GM04503 (cell line): ENCODE measurements around the gene KLF1.
"Not testable (repeated sequence)": the region's sequence is repeated elsewhere in the genome, so short reads cannot be mapped to it uniquely, and the experiment has no call there.

Source experiments
- DNase-seq: peaks from one replicate; pipeline ENCODE4 v3.0.0-alpha.2; 2012; ENCODE audit warnings: low read depth

KLF1 gene

DNA sequence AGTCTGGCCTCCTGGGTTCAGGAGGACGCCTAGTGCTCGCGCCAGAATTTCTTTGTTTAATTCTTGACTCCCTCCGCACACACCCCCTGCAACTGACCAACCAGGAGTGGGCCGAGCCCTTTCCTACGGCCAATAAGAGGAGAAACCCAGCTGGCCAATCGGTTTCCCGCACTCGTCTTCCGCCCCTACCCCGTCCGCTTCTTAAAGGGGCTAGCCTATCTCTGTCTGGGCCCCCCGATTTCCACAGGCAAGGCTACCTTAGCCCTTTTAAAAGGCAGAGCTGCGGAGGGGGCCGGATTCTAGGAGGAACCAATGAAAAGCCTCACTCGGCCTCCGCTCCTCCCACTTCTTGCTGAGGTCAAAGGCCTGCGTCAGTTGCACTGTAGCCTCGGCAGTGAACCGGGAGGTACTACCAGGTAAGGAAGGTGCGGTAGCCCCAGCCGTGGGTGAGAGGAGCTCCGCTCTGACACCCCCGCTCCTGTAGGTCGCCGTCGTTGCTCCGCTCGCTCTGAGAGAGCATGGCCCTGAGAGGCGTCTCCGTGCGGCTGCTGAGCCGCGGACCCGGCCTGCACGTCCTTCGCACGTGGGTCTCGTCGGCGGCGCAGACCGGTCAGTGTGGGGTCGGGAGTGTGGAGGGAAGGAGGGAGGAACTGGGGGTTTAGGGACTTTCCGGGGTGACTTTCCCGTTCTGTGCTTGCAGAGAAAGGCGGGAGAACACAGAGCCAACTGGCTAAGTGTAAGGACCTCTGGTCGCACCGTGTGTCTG is 4.0 kb upstream of the KLF1 start, which contains the start of gene GCDH:
TSS of gene GCDH (plus strand) at position 374 of the 766 bp plus-strand sequence. CDS start at position 519, 145 bp downstream.
- peak; percentile 96 for DNase-seq

DNA sequence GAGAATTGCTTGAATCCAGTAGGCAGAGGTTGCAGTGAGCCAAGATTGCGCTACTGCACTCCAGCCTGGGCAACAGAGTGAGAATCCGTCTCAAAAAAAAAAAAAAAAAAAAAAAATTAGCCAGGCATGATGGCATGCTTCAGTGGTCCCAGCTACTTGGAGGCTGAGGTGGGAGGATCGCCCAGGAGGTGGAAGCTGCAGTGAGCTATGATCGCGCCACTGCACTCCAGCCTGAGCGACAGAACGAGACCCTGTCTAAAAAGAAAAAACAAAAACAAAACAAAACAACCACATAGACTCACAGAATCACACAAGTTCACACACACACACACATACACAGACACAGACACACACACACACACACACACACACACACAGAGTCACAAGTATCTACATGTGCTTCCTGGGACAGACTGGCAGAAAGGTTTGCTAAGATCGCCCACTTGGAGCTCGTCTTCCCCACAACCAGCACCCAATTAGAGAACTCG is 3.3 kb upstream of the KLF1 start:
- DNase-seq, result not testable (repeated sequence)

DNA sequence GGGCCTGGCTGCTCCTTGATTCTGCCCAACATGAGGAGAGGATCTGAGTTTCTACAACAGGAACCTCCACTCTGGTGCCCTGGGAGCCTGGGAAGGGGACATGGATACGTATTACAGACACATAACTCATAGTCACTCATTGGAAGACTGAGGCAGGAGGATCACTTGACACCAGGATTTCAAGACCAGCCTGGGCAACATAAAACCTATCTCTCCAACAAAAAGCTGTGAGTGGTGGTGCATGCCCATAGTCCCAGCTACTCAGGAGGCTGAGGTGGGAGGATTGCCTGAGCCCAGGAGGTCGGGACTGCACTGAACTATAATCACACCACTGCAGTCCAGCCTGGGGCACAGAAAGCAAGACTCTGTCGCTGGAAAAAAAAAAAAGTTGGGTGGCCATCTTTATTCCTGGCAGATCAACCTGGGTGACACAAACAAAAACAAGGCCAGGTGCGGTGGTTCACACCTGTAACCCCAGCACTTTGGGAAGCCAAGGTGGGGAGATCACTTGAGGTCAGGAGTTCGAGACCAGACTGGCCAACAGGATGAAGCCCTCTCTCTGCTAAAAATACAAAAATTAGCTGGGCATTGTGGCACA is 1.1 kb upstream of the KLF1 start:
- no peak for DNase-seq

DNA sequence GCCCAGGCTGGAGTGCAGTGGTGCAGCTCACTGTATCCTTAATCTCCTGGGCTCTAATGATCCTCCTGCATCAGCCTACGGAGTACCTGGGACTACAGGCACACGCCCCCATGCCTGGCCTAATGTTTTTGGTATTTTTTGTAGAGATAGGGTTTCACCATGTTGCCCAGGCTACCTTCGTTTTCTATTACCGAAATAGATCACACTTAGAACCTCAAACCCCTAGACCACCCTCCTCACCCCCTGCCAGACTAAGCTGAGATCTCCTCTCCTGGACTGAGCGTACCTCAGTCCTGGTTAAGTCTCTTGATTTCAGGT is 391 bp downstream of the KLF1 start:
- DNase-seq, result no peak

DNA sequence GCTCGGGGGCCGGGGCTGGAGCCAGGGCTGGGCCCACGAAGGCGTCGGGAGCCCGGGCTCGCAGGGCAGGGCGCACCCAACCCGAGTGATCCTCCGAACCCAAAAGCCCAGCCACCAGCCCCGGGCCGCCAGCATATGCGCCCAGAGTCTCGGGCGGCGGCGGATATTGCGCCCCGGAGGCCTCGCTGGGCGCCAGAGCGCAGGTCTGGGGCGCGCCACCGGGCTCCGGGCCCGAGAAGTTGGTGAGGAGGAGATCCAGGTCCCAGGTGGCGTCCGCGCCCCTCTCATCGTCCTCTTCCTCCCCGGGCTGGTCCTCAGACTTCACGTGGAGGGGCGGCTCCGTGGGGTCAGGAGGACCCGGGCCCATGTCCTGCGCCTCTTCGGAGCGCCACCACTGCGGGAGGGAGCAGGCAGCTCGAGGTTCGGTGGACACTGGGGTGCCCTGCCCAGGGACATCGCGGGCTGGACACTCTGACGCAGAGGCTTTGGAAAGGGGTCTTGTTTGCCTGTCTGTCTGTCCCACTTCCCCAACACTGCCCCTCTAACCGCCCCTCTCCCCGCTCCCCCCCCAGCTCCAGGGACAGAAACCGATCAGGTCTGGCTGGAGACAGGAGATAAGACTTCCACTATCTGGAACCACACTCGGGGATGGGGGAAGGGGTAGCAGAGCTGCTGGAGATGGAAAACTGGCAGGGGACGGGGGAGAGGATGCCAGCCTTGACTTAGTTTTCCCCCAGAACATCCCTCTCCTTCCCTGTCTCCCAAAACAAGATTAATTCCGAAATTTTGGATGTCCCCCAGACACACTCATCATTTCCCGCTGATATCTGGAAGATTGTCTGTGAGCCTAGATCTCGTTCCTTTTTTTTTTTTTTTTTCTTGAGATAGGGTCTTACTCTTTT is 1.0 kb downstream of the KLF1 start:
- no peak for DNase-seq

DNA sequence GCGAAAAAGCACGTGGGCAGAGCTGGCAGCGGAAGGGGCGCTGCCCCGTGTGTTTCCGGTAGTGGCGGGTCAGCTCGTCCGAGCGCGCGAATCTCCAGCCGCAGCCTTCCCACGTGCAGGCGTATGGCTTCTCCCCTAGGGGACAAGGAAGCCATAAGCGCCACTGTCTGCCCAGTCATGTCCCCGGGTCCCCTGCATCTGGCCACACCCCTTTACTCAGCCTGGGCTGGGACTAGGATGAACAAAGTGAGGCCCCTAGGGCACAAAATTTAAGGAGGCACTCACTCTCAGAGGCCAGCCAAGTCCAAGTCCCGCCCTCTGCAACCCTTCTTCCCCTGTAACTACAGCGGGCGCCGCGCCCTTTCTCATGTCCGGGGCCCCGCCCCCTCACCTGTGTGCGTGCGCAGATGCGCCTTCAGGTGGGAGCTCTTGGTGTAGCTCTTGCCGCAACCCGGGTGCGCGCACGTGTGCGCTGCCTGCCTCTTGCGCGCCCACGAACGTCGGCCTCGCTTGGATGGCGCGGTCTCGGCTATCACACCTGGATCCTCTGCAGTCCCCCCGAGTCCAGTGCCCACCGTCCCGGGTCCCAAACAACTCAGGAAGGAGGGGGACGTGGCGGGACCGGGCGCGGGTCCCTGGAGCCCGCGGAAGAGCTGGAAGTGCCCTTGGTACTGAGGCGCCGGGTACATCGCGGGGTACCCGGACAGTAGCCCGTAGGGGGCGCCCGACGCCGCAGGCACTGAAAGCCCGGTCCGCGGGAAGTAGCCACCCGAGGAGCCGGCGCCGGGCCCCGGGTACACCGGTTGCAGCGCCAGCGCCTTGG is 1.9 kb downstream of the KLF1 start:
- no peak for DNase-seq

DNA sequence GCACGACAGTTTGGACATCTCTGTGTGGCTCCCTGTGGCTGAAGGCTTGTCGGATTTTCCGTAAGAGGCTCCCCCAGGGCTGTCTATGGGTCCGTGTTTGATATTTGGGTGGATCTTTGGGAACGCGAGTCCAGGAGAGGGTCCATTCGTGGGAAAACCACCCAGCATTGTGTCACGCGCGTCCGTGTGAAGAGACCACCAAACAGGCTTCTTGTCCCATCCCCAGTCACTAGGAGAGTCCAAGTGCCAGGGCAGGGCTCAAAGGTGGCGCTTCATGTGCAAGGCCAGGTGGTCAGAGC is 2.4 kb downstream of the KLF1 start:
- no peak for DNase-seq

DNA sequence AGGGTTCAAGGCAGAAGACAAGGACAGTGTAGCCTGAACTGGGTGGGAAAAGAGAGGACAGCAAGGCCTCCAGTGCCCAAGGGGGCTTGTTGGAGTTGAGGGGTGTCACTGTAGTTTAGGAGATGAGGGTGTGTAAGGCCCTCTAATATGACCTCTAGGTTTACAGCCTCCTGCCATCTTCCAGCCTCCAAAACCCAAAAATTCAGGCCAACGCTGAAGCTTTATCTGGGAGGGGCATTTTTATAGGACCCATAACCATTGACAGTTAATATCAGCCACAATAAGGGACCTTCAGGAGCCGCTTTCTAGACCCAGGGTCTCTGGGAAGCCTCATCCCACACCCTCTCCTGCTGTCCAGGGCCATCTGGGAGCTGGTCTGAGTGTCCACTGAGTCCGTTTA is 2.8 kb downstream of the KLF1 start:
- DNase-seq, result no peak

DNA sequence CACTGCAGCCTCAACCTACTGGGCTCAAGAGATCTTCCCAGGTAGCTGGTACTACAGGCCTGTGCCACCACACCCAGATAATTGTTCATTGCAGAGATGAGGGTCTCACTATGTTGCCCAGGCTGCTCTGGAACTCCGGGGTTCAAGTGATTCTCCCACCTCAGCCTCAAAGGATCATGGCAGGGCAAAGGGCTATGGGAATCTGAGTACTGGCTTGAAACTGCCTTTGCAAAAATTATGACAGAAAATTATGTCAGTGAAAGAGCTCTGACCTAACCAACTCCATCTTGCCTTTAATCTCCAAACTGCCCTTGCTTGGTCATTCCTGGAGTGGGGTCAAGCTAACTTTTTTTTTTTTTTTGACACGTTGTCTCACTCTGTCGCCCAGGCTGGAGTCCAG is 4.4 kb downstream of the KLF1 start:
- DNase-seq, result no peak

DNA sequence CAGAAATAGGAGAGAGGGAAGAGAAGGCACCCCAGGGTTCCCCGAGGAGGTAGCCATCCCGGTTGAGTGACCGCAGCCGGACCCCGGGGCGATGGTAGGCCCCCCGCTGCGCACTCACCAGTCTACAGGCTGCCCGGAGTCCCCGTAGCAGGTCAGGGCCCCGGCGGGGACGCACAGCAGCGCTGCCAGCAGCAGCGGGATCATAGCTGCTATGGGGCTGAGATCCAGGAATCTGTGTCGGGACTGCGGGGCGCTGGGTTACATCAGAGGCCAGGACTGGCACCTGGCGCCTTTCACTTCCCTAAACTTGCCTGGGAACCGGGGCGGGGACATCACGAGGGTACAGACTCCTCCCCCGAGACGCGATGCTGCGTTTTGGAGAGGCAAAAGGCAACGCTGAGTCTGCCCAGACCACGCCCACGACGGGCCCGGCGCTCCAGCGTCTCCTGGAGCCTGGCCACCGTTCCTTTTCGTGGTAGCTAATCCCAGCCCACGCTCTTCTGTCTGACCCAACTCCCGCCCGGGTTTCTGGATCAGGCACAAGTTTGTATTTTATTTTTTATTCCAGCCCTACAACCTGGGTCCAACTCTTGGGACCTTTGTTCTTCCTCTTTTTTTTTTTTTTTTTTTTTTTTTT is 5.7 kb downstream of the KLF1 start, which contains the start of gene DNASE2:
TSS of gene DNASE2 (minus strand) at position 278 of the 637 bp plus-strand sequence. CDS start at position 204, 74 bp downstream.
- peak; percentile 71 for DNase-seq

DNA sequence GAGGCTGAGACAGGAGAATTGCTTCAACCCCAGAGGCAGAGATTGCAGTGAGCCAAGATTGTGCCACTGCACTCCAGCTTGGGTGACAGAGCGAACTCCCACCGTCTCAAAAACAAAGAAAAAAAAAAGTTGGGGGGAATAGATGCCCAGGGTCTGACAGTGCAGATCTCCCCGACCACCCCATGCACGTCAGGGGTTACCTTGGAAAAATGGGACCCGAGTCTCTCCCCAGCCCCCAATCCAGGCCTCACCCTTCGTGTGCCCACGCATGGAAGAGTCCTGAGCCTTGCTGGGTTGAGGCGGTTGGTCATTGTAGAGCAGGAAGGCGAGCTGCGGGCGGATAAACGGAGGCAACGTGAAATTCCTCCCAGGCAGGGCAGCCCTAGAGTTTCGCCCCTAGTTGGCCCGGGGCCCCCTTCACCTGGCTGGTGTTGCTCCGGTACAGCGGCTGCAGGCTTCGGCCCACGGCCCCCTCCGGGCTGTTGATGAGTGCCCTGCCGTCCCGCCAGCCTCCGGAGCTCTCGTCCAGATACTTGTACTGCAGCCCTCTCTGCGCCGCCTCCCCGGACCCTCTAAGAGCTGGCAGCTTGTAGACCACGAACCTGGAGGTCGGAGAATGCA is 6.3 kb downstream of the KLF1 start:
- DNase-seq, result no peak

DNA sequence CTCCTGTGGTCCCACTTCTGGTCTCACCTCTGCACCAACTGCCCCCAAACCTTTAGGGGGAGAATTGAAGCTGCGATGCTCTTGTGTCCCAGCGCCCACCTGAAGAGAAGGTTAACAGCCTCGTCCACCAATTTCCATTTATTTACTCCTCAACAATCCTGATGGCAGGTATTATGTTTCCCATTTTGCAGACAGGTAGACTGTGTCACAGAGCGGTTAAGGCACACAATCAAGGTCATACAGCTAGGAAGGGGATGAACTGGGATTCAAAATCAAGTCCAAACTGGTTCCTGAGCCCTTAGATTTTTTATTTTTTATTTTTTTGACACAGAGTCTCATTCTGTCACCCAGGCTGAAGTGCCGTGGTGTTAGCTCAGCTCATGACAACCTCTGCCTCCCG is 11.9 kb downstream of the KLF1 start:
- DNase-seq, result no peak

DNA sequence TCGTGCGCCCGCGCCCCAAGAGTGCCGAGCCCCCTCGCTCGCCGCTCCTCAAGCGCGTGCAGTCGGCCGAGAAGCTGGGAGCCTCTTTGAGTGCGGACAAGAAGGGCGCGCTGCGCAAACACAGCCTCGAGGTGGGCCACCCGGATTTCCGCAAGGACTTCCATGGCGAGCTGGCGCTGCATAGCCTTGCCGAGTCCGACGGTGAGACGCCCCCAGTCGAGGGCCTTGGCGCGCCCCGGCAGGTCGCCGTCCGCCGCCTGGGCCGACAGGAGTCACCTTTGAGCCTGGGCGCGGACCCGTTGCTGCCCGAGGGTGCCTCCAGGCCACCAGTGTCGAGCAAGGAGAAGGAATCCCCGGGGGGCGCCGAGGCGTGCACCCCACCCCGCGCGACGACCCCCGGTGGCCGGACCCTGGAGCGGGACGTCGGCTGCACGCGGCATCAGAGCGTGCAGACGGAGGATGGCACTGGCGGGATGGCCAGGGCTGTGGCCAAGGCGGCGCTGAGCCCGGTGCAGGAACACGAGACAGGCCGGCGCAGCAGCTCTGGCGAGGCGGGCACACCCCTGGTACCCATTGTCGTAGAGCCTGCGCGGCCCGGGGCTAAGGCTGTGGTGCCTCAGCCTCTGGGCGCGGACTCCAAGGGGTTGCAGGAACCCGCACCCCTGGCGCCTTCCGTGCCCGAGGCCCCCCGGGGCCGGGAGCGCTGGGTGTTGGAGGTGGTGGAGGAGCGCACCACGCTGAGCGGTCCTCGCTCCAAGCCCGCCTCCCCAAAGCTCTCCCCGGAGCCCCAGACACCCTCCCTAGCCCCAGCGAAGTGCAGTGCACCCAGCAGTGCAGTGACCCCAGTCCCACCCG is 12.9 kb downstream of the KLF1 start:
- no peak for DNase-seq

DNA sequence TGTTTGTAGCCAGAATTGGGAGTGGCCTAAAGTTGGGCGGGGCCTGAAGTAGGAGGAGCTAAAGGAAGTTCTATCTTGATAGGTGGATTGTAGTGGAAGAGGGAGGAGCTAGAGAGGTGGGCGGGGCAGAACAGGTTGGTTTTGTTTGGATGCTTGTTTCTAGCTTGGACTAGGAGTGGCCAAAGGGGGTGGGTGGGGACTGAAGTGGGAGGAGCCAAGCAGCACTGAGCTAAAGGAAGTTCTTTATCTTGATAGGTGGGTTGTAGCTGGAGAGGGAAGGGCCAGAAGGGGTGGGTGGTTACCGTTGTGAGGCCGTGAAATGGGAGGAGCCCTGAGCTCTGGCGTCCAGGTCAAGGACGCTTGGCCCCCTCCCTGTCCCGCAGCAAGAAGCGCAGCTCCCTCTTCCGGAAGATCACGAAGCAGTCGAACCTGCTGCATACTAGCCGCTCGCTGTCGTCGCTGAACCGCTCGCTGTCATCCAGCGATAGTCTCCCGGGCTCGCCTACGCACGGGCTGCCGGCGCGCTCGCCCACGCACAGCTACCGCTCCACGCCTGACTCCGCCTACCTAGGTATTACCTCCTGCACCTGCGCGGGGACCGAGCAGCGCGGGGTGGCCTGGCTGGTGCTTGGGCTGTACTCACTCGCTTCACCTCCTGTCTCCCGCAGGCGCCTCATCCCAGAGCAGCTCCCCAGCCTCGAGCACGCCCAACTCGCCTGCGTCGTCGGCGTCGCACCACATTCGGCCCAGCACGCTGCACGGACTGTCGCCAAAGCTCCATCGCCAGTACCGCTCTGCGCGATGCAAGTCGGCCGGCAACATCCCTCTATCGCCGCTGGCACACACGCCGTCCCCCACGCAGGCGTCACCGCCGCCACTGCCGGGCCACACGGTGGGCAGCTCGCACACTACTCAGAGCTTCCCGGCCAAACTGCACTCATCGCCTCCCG is 13.8 kb downstream of the KLF1 start:
- DNase-seq, result no peak

DNA sequence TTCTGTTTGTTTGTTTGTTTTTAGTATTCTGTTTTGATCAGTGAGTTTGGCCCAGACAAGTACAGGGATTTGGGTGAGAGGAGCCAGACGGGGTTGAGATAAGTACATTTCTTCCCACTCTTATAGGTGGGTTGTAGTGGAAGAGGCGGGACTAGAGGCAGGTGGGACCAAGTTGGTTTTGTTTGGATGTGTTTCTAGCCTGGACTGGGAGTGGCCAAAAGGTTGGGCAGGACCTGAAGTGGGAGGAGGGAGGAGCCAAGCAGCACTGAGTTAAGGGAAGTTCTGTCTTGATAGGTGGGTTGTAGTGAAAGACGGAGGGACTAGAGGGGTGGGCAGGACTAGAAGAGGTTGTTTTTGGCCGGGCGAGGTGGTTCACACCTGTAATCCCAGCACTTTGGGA is 14.7 kb downstream of the KLF1 start:
- DNase-seq, result no peak

DNA sequence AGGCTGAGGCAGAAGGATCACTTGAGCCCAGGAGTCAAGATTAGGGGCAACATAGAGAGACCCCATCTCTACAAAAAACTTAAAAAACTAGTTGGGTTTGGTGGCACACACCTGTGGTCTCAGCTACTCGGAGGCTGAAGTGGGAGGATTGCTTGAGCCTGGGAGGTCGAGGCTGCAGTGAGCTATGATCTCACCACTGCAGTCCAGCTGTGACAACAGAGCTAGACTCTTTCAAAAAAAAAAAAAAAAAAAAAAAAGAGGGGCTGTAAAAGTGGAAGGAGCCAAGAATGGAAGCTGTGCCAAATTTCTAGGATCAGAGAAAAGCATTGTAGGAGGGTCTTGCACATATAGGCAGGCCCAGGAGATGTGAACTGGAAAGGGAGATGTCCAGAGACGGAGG is 15.3 kb downstream of the KLF1 start:
- no peak for DNase-seq

DNA sequence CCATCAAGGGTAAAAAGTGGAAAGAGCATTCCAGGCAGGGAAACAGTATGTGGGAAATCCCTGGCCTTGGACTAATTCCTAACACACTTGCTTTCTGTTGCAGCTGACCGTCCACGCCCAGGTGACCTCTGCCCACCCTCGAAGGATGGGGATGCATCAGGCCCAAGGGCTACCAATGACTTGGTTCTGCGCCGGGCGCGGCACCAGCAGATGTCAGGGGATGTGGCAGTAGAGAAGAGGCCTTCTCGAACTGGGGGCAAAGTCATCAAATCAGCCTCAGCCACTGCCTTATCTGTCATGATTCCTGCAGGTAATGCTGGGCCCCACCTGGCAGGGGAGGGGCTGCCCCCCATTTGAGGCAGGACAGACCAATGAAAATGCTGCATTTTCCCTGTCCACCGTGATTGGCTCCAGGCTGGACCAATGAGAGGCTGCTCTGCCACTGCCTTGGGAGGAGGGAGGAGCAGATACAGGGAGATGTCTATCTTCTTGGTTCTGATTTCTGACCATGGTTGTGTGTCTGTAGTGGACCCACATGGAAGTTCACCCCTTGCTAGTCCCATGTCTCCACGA is 18.4 kb downstream of the KLF1 start:
- DNase-seq, result no peak
